CD4-positive, alpha-beta T cell treated with Interleukin-12 subunit alpha and Interleukin-12 subunit beta, for 1 hour (primary cell): ENCODE data around the gene TNFSF8.

Source experiments
- DNase-seq: peaks from one replicate; pipeline ENCODE4 v3.0.0-alpha.2; 2020

Gene TNFSF8

DNA sequence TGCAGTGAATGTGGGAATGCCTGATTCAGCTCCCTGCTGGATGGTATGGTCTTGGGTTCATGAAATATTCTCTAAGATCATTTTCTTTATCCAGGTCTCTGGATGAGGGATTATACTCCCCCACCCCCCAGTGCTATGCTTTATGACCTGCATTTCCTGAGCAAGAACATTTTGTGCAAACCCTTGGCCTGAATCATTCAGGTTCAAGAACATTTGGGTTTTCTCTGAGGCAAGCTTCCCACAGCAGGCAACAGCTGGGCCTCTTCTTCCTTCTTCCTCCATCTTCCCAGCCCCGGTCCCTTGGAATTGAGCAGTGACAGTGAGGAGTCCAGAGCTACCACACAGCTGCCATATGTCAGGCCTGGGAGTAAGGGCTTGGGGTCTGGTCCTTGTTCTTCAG lies 65.9 kb downstream of the TNFSF8 start:
- no peak for DNase-seq

DNA sequence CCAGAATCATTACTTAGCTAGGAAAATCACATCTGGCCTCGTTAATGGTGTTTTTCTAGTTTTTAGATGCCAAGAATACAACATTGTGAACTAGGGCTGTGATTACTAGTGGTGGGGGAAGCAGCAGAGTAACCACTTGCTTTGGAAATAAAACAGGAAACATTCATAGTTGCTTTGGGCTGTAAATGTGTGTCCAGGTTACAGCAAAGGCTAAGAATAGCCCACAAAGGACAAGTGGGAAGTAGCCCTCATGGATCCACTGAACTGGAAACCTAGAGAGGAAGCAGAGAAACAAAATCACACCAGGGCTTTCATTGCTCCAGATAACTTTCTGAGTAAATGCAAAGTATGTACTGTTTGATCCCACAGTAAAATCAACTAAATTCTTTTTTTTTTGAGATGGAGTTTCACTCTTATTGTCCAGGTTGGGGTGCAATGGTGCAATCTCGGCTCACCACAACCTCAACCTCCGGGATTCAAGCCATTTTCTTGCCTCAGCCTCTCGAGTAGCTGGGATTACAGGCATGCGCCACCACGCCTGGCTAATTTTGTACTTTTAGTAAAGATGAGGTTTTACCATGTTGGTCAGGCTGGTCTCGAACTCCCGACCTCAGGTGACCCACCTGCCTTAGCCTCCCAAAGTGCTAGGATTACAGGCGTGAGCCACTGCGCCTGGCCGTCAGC lies 68.3 kb downstream of the TNFSF8 start:
- DNase-seq: no peak

- DNase-seq: no peak
These were observed 69.1 kb downstream of the TNFSF8 start for GRCh38 chr9:114861273-114861672.

DNA sequence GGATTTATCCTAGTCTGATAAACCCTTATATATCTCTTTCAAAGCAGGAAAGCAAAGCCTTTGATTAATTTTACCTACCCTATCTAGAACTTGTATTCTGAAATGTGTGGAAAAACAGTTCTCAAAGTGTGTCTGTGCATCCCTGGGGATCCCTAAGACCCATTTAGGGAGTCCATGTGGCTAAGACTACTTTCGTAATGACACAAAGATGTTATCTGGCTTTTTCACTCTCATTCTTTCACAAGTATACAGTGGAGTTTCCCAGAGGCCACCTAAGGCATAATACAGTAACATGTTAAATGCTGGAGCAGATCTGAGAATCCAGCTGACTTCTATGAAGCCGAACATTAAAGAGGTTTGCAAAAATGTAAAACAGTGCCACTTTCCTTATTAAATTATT lies 70.2 kb downstream of the TNFSF8 start:
- no peak for DNase-seq

DNA sequence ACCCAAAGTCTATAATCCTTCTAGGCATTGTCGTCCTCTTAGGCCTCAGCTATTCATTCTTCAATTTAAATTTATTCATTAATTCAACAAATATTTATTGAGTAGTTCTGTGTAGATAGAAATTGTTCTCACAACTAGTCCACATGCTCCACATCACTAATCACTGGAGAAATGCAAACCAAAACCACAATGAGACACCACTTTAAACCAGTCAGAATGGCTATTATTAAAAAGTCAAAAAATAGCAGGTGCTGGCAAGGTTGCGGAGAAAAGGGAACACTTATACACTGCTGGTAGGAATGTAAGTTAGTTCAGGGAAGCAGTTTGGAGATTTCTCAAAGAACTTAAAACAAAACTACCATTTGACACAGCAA lies 73.5 kb downstream of the TNFSF8 start:
- no peak for DNase-seq

- DNase-seq: no peak
These were observed 74.0 kb downstream of the TNFSF8 start for GRCh38 chr9:114856215-114856941.

GRCh38 chr9:114855488-114855887 lies 74.9 kb downstream of the TNFSF8 start:
- no peak for DNase-seq

DNA sequence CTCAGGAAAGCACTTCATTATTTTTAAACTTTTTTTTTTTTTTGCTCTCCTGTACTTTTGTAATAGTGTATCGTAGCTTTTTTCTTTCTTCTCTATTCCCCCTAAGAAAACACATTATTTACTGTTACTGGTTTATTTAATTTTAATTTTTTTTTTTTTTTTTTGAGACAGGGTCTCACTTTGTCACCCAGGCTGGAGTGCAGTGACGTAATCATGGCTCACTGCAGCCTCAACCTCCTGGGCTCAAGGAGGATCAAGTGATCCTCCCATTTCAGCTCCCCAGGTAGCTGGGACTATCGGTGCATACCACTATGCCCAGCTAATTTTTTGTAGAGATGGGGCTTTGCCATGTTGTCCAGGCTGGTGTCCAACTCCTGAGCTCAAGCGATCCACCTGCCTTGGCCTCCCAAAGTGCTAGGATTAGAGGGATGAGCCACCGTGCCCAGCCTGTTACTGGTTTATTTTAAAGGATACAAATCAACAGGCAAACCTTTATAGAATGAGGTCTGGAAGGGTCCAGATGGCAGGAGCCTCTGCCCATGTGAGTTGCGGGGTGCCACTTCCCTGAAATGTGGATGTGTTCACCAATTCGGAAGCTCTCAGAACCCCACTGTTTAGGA lies 75.5 kb downstream of the TNFSF8 start:
- no peak for DNase-seq

GRCh38 chr9:114853071-114853855 lies 77.1 kb downstream of the TNFSF8 start:
- DNase-seq: no peak

DNA sequence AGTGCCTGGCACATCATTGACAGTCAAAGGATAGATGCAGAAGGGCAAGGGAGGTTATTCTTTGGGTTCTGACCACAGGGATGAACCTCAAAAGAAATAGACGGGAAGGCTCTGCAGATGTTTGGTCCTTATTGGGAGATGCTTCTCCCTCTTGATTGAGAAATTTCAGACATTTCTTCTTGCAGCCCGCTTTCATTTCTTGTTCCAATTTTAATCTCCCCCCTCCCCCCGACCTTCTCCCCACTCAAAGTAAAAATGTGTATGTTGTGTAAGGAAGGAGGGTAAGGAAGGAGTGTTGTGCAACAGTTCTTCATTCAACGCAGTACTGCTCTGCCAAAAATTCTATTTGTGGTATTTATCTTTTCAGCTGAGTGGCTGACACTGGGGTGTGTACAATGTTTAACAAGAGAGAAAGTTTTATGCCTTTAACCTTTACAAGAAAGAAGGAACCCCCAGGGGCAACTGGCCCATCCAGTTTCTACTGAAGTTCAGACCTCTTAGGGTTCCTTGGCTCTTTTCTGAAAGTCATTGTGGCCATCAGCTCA lies 78.3 kb downstream of the TNFSF8 start:
- DNase-seq: no peak

DNA sequence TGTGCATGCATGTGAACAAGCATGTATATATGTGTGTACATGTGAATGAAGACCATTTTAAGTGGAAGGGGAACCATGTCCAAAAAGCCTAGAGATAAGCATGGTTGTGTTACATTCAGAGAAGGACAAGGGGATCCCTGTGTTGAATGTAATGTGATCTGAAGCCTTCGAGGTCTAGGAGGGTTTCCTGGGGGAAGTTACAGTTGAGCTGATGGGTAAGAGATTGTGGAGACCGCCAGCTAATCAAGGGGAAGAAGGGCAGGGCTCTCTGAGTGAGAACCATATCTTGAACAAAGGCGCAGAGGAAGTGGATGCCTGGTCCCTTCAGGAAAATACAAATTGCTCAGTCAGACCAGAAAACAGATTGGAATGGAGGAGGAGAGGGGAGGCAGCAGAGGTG lies 79.1 kb downstream of the TNFSF8 start:
- DNase-seq: no peak
